Neural progenitor cell (in vitro differentiated cells): ENCODE data around the gene CRMP1.

Source experiments
- EZH2 ChIP-seq: fragments of 200-600 bp; sonication (generic); IDR thresholded peaks from 2 replicates; pipeline ENCODE4 v1.6.1; 2017; ENCODE audit warnings: antibody characterized with exemption, mild to moderate bottlenecking, moderate library complexity
- EZH2phosphoT487 ChIP-seq: fragments of 200-600 bp; sonication (generic); IDR thresholded peaks from 2 replicates; pipeline ENCODE4 v1.6.1; 2017; ENCODE audit warnings: antibody characterized with exemption
- TF ChIP-seq, protein P1 (sequence below): fragments of 200-600 bp; sonication (generic); IDR thresholded peaks from 2 replicates; pipeline ENCODE4 v1.5.1; 2017; ENCODE audit warnings: antibody characterized with exemption, mild to moderate bottlenecking

- TF ChIP-seq, protein P1, sequence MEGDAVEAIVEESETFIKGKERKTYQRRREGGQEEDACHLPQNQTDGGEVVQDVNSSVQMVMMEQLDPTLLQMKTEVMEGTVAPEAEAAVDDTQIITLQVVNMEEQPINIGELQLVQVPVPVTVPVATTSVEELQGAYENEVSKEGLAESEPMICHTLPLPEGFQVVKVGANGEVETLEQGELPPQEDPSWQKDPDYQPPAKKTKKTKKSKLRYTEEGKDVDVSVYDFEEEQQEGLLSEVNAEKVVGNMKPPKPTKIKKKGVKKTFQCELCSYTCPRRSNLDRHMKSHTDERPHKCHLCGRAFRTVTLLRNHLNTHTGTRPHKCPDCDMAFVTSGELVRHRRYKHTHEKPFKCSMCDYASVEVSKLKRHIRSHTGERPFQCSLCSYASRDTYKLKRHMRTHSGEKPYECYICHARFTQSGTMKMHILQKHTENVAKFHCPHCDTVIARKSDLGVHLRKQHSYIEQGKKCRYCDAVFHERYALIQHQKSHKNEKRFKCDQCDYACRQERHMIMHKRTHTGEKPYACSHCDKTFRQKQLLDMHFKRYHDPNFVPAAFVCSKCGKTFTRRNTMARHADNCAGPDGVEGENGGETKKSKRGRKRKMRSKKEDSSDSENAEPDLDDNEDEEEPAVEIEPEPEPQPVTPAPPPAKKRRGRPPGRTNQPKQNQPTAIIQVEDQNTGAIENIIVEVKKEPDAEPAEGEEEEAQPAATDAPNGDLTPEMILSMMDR = no peak
- no peak for TF ChIP-seq EZH2
- TF ChIP-seq EZH2phosphoT487 = no peak
Observed at GRCh38 chr4:5815641-5816040, 77.2 kb downstream of the CRMP1 start.
